Activated CD4-positive, alpha-beta T cell treated with anti-CD3 and anti-CD28 coated beads for 4 hours (primary cell): ENCODE results near the gene WWOX.
"Not testable (repeated sequence)": the region's sequence is repeated elsewhere in the genome, so short reads cannot be mapped to it uniquely, and the experiment has no call there.

Experiments
- DNase-seq, 2 donors: peaks; one replicate each; pipeline ENCODE4 v3.0.0-alpha.2; 2020

WWOX gene

DNA sequence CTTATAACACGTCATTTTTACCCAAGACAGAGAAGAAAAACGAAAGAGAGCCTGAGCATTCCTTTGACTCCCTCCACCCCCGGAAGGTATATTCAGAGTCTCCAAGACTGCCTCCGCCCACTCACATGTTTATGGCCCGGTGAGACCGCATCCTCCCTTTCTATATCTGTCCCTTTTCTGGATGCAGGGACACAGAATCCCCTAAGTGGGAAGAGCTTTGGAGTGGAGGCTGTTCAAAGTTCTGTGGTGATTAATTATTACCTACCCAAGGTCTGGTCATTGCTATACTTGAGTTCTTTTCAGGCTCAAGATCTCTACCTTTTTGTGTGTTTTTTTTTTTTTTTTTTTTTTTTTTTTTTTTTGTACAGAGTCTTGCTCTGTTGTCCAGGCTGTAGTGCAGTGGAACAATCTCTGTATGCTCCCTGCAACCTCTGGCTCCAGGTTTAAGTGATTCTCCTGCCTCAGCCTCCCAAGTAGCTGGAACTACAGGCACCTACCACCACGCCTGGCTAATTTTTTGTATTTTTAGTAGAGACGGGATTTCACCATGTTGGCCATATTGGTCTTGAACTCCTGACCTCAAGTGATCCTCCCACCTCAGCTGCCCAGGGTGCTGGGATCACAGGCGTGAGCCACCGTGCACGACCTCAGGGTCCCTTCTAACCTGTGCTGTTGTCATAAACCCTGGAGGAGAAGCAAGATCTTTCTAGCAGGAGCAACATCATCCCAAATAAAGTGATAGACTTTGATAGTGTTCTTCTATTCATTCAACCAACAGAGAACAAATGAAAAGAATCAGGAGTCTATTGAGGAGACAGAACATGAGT is 407.1 kb downstream of the WWOX start:
- no peak for DNase-seq

DNA sequence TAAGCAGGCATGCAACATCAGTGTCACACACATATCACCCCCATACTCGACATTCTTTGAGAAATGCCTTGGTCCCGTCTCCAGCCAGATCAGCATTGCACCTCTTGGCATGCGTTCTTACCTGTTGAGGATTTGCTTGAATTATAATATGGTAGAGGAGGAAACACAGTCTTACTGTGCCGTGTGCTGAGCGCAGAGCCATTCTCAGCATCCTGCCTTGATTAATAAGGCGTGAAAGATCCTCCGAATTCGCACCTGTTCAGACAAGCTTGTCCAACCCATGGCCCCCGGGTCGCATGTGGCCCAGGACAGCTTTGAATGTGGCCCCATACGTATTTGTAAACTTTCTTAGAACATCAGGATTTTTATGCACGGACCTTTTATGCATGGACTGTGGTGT is 408.1 kb downstream of the WWOX start:
- no peak for DNase-seq

DNA sequence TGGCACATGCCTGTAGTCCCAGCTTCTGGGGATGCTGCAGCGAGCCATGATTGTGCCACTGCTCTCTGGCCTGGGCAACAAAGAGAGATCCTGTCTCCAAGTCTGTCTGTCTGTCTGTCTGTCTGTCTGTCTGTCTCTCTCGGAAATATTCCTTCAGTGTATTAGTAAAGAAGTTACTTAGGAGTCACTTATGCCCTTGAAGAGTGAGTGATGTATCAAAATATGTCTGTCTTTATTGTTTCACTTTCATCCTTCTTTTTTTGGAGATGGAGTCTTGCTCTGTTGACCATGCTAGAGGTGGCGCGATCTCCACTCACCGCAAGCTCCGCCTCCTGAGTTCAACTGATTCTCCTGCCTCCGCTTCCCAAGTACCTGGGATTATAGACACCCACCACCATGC is 410.5 kb downstream of the WWOX start:
- no peak for DNase-seq

DNA sequence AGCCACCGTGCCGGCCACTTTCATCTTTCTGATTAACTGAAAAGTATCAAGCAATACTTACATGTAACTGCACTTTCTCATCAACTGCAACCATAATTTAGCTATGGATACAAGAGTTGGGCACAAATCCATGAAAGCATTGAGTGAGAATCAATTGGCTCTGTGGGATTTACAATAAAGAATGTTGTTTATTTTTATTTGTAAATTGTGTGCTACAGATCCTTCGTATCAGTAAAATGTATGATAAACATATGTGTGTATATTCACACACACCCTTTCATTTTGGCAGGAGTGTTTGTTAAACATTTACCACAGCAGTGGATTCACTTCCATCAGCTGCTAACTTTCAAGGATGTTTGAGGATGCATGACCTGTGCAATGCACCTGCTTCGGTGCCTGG is 411.0 kb downstream of the WWOX start:
- no peak for DNase-seq

- no peak for DNase-seq
These were observed 414.4 kb downstream of the WWOX start for GRCh38 chr16:78513838-78514237.

GRCh38 chr16:78514888-78515287 is 415.4 kb downstream of the WWOX start:
- not testable (repeated sequence) for DNase-seq

- no peak for DNase-seq
These were observed 416.0 kb downstream of the WWOX start for GRCh38 chr16:78515421-78515820.

GRCh38 chr16:78516006-78516736 is 416.7 kb downstream of the WWOX start:
- no peak for DNase-seq

- no peak for DNase-seq
These were observed 420.4 kb downstream of the WWOX start for GRCh38 chr16:78519896-78520295.

GRCh38 chr16:78520470-78520869 is 421.0 kb downstream of the WWOX start:
- DNase-seq = no peak

GRCh38 chr16:78522327-78522726 is 422.9 kb downstream of the WWOX start:
- no peak for DNase-seq

DNA sequence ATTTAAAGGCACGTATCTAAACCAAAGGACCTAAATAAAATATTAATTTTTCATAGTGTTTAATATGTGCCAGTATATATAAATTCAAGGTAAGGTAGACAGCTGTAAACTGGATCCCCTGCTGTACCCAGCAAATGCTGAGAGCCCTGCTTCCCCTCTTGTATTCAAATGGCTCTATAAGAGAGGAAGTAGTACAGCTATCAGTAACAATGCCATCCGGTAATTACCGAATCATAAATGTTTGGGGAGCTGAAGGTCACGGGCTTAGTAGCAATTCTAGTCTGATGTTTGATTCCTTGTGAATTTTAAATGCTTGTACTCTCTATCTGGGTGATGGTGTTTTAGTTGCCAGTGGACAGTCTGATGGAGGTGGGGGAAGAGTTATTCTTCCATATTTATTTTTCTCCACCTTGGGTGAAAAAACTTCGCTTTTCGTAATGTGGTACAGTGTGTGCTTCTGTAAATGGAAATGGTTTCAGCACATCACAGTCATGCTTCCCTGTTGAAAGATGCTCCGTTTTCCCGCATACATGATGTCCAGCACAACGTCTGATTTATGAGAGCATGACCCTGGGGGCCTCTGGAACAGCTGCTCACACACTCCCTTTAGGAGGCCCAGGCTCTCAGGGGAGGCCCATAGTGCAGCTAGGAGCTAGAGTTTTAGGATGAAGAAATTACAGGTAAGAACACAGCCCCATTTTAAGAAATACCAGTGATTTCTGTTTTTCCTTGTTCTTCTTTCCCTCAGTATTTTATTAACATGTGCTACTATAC is 423.9 kb downstream of the WWOX start:
- no peak for DNase-seq

DNA sequence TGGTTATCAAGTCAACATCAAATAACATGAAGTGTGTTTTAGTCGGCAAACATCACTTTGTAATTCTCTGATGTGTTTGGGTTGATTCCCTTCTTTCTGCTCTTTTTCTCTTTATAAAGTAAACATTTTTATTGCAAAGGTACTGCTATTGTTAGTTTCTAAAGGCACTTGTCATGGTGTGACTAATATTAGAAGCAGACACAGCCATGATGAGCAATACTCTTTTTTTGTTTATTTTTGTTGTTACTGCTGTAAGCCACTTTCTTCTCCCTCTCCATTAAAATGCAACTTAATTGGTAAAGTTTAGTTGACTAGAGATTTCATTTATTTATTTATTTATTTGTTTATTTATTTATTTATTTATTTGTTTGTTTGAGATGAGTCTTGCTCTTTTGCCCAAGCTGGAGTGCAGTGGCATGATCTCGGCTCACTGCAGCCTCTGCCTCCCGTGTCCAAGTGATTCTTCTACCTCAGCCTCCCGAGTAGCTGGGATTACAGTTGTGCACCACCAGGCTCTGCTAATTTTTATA is 424.7 kb downstream of the WWOX start:
- no peak for DNase-seq

DNA sequence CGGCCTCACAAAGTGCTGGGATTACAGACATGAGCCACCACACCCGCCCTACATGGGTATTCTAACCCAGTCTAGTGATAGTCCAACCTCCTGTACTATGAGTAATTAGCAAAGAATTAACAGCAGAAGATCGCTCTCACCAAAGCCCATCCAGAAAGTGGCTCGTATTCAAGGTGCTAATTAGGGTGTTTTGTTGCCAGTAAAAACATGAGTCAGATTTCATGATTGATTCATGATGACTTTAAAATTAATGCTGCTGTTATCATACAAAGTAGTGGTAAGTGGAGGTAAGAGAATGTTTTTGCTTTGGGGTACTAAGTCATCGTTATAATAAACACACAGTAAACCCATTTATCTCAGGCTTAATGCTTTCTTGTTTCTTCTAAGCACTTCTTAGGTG is 428.8 kb downstream of the WWOX start:
- DNase-seq = no peak

GRCh38 chr16:78529881-78530280 is 430.4 kb downstream of the WWOX start:
- DNase-seq = no peak

- DNase-seq = no peak
These were observed 430.8 kb downstream of the WWOX start for GRCh38 chr16:78530283-78530682.

GRCh38 chr16:78535098-78535497 is 435.6 kb downstream of the WWOX start:
- DNase-seq = no peak

GRCh38 chr16:78537511-78537910 is 438.1 kb downstream of the WWOX start:
- no peak for DNase-seq

DNA sequence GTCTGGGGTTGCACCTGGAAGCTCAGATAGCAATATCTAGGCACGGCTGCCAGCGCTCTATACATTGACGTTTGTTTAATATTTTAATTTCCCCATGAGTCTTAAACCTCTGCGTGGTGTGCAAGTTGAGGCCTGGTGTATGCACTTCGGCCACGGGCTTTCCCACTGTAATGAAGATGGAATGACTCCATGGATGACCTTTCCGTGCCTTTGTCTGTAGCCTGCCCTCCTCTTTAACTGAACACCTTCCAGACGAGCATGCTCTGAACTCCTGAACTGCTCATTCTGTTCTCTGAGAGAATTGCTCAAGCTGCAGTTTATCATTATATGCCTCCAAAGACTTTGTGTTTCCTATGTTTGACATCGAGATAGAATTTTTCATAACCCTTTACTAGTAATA is 438.8 kb downstream of the WWOX start:
- DNase-seq = no peak

GRCh38 chr16:78538919-78539318 is 439.5 kb downstream of the WWOX start:
- no peak for DNase-seq

- DNase-seq = no peak
These were observed 443.0 kb downstream of the WWOX start for GRCh38 chr16:78542419-78542818.

DNA sequence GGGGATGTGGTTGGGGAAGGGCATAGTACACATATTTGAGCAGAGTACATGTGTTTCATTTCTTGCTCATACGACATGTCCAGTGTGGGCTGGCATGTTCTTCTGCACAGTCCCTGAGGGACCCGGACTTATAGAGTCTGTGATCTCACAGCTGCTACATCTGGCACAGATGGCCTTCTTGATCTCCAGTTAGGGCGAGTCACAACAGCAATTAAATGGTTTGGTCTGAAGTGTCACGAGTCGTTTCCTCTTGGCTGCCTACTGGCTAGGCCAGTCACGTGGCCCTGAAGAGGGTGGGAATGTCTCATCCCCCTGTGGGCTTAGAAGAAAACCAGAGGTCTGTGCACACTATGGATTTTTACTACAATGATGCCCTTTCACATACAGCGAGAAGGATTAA is 443.6 kb downstream of the WWOX start:
- DNase-seq = no peak

DNA sequence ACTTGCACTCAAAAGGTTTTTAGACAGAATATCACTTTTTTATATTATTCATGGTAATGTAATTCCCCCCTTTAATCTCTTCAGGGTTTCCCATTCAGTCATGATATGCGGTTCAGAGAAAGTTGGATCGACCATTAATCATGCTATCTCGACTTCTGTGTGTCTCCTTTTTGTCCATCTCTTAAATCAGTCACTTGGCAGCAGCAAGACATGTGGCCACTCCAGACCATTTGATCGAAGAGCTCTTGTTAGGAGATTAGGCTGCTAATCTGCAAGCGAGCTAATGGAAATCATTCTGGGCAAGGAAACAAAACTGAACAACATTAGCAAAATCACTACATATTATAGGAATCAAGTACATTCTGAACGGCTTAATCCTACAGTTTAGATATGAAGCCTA is 449.9 kb downstream of the WWOX start:
- DNase-seq = no peak
